ENCODE data around the gene RUFY2.
"Not testable (repeated sequence)": the region's sequence is repeated elsewhere in the genome, so short reads cannot be mapped to it uniquely, and the experiment has no call there.

The RUFY2 gene, protein sequence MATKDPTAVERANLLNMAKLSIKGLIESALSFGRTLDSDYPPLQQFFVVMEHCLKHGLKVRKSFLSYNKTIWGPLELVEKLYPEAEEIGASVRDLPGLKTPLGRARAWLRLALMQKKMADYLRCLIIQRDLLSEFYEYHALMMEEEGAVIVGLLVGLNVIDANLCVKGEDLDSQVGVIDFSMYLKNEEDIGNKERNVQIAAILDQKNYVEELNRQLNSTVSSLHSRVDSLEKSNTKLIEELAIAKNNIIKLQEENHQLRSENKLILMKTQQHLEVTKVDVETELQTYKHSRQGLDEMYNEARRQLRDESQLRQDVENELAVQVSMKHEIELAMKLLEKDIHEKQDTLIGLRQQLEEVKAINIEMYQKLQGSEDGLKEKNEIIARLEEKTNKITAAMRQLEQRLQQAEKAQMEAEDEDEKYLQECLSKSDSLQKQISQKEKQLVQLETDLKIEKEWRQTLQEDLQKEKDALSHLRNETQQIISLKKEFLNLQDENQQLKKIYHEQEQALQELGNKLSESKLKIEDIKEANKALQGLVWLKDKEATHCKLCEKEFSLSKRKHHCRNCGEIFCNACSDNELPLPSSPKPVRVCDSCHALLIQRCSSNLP

GRCh38 chr10:68406815-68407548 is at the start of gene RUFY2:
RUFY2 (minus strand) TSS chr10:68407277; CDS start chr10:68407189, 88 bp downstream.
- in situ Hi-C loops (cut with MboI; ENCODE audit: low sequenced_read_pairs), result no loop called here

GRCh38 chr10:68449698-68450097 is 42.6 kb upstream of the RUFY2 start:
- in situ Hi-C loops (cut with MboI; ENCODE audit: low sequenced_read_pairs), result not testable (repeated sequence)

GRCh38 chr10:68446179-68446578 is 39.1 kb upstream of the RUFY2 start:
- in situ Hi-C loops (cut with MboI; ENCODE audit: low sequenced_read_pairs), result no loop called here

- in situ Hi-C loops (cut with MboI; ENCODE audit: low sequenced_read_pairs), result no loop called here
These were observed 35.9 kb upstream of the RUFY2 start for GRCh38 chr10:68442971-68443370.

DNA sequence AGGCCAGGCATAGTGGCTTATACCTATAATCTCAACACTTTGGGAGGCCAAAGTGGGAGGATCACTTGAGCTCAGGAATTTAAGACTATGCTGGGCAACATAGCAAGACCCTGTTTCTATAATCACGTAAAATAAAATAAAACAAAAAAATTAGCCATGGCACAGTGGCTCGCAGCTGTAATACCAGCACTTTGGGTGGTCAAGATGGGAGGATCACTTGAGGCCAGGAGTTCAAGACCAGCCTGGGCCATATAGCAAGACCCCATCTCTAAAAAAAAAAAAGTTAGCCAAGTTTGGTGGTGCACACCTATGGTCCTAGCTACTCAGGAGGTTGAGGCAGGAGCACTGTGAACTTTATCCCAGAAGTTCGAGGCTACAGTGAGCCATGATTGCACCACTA is 33.8 kb upstream of the RUFY2 start:
- in situ Hi-C loops (cut with MboI; ENCODE audit: low sequenced_read_pairs), result no loop called here

- in situ Hi-C loops (cut with MboI; ENCODE audit: low sequenced_read_pairs), result no loop called here
These were observed 28.7 kb upstream of the RUFY2 start for GRCh38 chr10:68435803-68436202.

DNA sequence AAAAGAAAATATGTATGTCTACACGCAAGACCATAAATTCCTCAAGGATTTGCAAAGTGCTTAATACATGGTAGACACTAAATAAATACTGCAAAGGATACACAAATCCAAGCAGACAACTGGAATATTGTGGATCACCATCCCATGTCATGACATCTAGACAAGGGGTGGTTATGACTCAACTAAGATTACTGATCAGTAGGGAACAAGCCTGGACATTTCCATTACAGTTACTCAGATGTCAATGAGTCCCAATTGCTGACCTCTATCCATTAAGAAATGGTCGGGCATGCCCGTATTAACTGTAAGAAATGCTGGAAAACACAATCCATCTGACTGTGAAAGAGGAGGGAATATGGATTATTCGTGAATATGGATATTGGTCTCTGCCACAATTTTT is 27.6 kb upstream of the RUFY2 start:
- in situ Hi-C loops (cut with MboI; ENCODE audit: low sequenced_read_pairs), result no loop called here

DNA sequence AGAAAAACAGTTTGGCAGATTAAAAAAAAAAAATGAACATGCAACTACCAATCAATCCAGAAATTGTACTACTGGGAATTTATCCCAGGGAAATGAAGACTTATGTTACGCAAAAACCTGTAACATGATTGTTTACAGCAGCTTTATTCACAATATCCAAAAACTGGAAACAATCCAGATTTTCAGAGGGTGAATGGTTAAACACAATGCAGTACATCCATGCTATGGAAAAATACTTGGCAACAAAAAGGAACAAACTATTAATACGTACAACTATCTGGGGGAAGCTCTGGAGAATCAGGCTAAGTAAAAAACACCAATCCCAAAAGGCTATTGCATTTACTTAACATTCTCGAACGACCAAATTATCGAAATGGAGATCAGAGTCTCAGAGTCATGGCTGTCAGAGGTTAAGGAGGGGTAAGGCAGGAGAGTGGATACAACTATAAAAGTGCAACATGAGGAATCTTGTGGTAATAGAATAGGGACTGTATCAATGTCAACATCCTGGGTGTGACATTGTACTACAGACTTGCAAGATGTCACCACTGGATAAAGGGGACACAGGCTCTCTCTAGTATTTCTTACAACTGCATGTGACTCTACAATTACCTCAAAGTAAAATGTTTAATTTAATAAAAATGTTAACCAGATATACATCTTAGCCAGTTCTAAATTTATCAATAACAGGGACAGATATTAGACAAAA is 21.5 kb upstream of the RUFY2 start:
- in situ Hi-C loops (cut with MboI; ENCODE audit: low sequenced_read_pairs), result no loop called here

- in situ Hi-C loops (cut with MboI; ENCODE audit: low sequenced_read_pairs), result no loop called here
These were observed 17.5 kb upstream of the RUFY2 start for GRCh38 chr10:68424454-68425014.

DNA sequence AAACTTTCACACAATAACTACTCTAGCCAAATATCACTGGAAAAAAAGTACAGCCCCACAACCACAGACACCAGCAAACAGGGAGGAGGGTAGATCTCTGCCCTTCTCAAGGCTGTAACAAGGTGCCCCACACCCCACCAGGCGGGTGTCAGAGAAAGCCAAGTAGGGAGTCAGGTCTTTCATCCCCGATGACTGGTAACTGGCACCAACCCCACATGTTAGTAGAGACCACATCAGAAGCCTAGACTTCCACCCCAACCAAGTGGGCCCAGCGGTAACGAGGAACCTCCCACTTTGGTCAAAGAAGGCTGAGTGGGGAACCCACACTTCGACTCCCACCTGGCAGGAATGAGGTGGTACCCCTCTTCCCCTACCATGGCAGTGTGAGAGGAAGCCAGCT is 16.4 kb upstream of the RUFY2 start:
- in situ Hi-C loops (cut with MboI; ENCODE audit: low sequenced_read_pairs), result no loop called here

DNA sequence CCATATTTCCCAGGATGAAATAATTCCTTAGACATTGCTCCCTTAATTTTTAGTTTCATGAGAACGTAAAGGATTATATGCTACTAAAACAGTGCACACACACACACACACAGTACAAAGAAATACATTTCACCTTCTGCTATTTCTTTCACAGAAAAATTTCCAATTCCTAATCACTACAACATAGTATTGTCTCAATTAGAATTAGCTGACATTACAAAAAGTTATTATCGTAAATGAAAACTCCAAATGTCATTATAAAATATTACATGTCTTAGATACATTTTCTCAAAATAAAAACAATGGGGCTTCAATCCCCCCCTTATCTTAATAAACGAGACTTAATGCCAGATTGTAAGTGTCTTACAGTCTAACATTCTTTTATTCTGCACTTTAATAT is 12.3 kb upstream of the RUFY2 start:
- in situ Hi-C loops (cut with MboI; ENCODE audit: low sequenced_read_pairs), result no loop called here

DNA sequence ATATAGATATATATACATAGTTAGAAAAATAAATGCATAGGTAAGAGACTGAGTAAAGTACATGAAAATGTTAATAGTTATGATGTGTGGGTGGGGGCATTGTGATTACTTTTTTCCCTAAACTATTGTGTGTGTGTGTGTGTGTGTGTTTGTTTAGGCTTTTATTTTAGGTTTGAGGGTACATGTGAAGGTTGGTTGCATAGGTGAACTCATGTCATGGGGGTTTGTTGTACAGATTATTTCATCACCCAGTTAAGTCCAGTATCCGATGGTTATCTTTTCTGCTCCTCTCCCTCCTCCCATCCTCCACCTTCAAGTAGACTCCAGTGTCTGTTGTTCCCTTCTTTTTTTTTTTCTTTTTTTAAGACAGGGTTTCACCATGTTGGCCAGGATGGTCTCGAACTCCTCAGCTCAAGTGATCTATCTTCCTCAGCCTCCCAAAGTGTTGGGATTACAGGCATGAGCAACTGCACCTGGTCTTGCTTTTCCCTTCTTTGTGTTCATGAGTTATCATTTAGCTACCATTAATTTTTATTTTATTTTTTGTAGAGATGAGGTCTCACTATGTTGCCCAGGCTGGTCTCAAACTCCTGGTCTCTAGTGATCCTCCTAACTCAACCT is 1.9 kb upstream of the RUFY2 start:
- in situ Hi-C loops (cut with MboI; ENCODE audit: low sequenced_read_pairs), result no loop called here

DNA sequence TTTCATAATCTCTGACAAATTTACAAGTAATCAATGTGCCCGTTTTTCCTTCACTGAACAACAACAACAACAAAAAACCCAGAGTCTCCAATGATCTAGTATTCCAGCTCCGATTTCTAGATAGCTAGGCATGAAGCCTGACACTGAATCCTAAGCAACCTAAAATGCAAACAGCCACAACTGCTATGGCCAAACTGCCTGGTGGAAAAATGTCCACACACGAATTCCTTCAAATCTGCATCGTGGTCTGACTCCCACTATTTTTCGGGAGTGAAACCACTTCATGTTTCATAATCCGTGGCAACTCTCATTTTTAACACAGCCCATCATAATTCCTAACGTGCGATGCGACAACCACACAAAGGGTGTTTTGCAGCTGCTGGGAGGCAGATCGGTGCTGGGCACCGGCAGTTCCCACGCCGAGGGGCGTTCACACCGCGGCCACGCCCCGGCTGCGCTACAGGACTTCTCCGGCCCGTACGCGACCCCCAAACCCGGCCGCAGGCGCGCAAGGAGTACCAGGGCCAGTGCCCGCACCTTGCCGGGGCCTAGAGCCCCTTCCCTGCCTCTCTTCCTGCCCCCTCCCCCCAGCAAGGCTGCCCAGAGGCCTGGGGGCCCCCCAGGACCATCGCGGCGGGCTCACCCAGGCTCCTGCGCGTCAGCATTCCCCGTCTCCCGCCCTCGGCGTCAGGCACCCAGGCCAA is 814 bp downstream of the RUFY2 start:
- in situ Hi-C loops (cut with MboI; ENCODE audit: low sequenced_read_pairs), result no loop called here

DNA sequence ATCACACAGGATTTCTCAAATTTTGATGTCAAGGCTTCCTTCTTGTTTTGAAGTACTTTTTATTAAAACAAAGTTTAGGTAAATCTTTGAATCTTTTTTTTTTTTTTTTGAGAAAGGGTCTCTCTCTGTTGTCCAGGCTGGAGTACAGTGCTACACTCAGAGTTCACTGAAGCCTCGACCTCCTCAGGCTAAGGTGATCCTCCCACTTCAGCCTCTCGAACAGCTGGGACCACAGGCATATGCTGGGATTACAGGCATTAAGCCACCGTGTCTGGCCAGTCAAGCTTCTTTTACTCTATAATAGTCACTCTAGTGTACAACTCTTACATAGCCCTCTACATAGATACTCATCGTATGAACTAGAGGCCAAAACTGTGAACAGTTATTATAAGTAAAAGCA is 3.4 kb downstream of the RUFY2 start:
- in situ Hi-C loops (cut with MboI; ENCODE audit: low sequenced_read_pairs), result no loop called here

DNA sequence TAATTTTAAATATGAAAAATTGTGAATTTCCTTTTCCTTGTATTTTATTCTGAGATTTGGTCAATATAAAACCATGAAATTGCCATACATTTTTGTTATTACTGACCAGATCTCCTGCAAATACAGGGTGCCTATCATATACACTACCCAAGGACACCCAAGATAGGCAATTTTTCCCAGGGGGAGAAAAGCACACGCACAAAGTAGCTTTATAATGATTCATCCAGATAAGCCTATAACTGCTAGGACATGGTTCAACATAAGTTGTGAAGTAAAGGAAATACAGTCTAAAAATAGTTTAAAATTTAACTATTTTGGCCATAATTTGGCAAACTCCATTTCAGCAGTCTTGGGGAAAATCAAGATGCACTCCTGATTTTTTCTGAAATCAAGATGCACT is 4.8 kb downstream of the RUFY2 start:
- in situ Hi-C loops (cut with MboI; ENCODE audit: low sequenced_read_pairs), result no loop called here

DNA sequence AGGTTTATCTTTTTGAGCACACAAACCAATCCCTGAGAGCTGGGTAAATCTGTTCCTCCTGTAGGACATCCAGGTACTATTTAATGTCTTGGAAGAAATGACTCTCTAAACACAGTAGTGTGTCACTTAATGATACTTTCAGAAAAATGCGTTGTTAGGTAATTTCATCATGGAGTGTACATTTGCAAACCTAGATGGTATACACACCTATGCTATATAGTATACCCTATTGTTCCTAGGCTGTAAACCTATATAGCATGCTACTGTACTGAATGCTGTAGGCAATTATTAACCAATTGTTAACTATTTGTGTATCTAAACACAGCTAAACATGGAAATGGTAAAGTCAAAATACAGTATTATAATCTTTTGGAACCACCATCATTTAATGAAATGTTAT is 10.1 kb downstream of the RUFY2 start:
- in situ Hi-C loops (cut with MboI; ENCODE audit: low sequenced_read_pairs), result no loop called here

- in situ Hi-C loops (cut with MboI; ENCODE audit: low sequenced_read_pairs), result no loop called here
These were observed 21.3 kb downstream of the RUFY2 start for GRCh38 chr10:68385740-68386139.

- in situ Hi-C loops (cut with MboI; ENCODE audit: low sequenced_read_pairs), result no loop called here
These were observed 35.5 kb downstream of the RUFY2 start for GRCh38 chr10:68371604-68372003.

DNA sequence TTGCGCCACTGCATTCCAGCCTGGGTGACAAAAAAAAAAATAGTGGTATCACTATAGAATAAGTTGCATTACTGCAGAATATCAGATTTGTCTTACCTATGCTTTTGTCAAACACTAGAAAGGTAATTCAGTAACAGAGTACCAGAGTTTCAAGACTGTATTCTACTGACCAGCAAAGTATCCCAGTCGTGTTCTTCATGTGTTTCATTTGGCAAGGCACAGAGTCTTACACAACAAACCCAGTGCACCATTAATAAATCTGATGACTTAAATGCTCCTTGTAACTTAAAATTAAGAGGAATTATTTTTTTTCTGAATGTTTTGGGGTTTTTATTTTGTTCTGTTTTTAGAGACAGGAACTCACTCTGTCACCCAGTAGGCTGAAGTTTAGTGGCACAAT is 40.0 kb downstream of the RUFY2 start:
- in situ Hi-C loops (cut with MboI; ENCODE audit: low sequenced_read_pairs), result no loop called here

DNA sequence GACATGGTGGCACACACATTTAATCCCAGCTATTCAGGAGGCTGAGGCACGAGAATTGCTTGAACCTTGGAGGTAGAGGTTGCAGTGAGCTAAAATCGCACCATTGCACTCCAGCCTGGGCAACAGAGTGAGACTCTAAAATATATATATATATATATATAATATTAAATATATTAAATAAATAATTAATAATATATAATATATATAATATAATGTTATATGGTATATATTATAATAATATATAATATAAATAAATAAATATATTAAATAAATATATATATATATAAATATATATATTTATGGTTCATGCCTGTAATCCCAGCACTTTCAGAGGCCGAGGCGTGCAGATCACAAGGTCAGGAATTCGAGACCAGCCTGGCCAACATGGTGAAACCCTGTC is 40.5 kb downstream of the RUFY2 start:
- in situ Hi-C loops (cut with MboI; ENCODE audit: low sequenced_read_pairs), result no loop called here

Measured in hTERT RPE-1 (cell line).